Left lung (tissue), 10 donors: ENCODE data around the gene MYH16. TPM values are rescaled to one million over a fixed set of nuclear protein-coding genes. Genes with fewer than 3 reads are reported as not detected.
"Not testable (repeated sequence)": the region's sequence is repeated elsewhere in the genome, so short reads cannot be mapped to it uniquely, and the experiment has no call there.

Experiments
- ATAC-seq: fragments of 200-7000 bp; cut with Tn5 transposase; one replicate; pipeline ENCODE4 v1.9.1; 2020; ENCODE audit warnings: moderate library complexity
- DNase-seq, 4 donors: peaks; one replicate each; pipeline ENCODE4 v3.0.0-alpha.2; 2013 to 2020
- H3K27ac ChIP-seq, 2 donors: fragments of 200-600 bp; sonication (generic) in 1 of 2; one replicate each; pipeline versions ENCODE4 v1.5.0 to v1.8.0; 2020 to 2021
- H3K27me3 ChIP-seq, 2 donors: fragments of 200-600 bp; sonication (generic) in 1 of 2; one replicate each; pipeline versions ENCODE4 v1.5.0 to v1.8.0; 2020 to 2021
- H3K36me3 ChIP-seq, 2 donors: fragments of 200-600 bp; sonication (generic) in 1 of 2; one replicate each; pipeline versions ENCODE4 v1.5.0 to v1.8.0; 2020 to 2021
- H3K4me1 ChIP-seq, 2 donors: fragments of 200-600 bp; one replicate each; pipeline ENCODE4 v1.8.0; 2021
- H3K4me3 ChIP-seq, 2 donors: fragments of 200-600 bp; sonication (generic) in 1 of 2; one replicate each; pipeline versions ENCODE4 v1.5.0 to v1.8.0; 2020 to 2021; ENCODE audit warnings: mild to moderate bottlenecking in 1 of 2
- H3K9me3 ChIP-seq, 2 donors: fragments of 200-600 bp; sonication (generic) in 1 of 2; one replicate each; pipeline versions ENCODE4 v1.5.0 to v1.8.0; 2020 to 2021
- CTCF ChIP-seq, 2 donors: fragments of 200-600 bp; sonication (generic) in 1 of 2; IDR thresholded peaks; one replicate each; pipeline versions ENCODE4 v1.5.0 to v1.8.0; 2021; ENCODE audit warnings: antibody characterized with exemption in 2 of 2
- intact Hi-C, 2 donors: fragments of 100-400 bp; cut with DNase I; formaldehyde crosslinking; loops; one replicate each; pipeline versions ENCODE4 v1.11.2 to v1.14.2; 2022
- polyA plus RNA-seq, 6 donors: library from polyadenylated mRNA; unstranded; fragments of 120-200 nt; gene quantifications; one replicate each; pipeline ENCODE4 v1.2.1, GENCODE V29; 2013; ENCODE audit not compliant: insufficient read length in 6 of 6
- total RNA-seq, 2 donors: library from RNA; stranded (reverse); fragmentation: NEBNext Ultra II Directional; extraction: Animal tissue kit (Norgen Biotek cat#: 25700); gene quantifications; one replicate each; pipeline ENCODE4 v1.2.1, GENCODE V29; 2021
- donor health status: DM: no; HTN: yes; CAD: no.
- donor health status: DM: no; HTN: no; CAD: no.

Gene MYH16
- total and polyA plus RNA-seq, 8 donors = 0.04 to 0.49 (median 0.24) TPM; not detected in 4

- H3K9me3 ChIP-seq = no peaks in the 10 kb centered on the region
- no peak overlapping the region for H3K27ac ChIP-seq
- DNase-seq (no peak), ATAC-seq (peak; percentile 66)
- no peak overlapping the region for H3K4me3 ChIP-seq
- H3K36me3 ChIP-seq = no peaks in the 10 kb centered on the region
- TF ChIP-seq CTCF (IDR thresholded peaks at IDR 0.05) = no peak
- no peaks in the 10 kb centered on the region for H3K4me1 ChIP-seq
- intact Hi-C loops = no loop called here
- H3K27me3 ChIP-seq = no peaks in the 10 kb centered on the region
These were observed 4.6 kb upstream of the MYH16 start for GRCh38 chr7:99267841-99268576.

- peak; percentile 14 for ATAC-seq
- H3K27ac ChIP-seq = no peak overlapping the region
- H3K27me3 ChIP-seq = no peaks in the 10 kb centered on the region
- TF ChIP-seq CTCF (IDR thresholded peaks at IDR 0.05) = no peak
- H3K9me3 ChIP-seq = no peaks in the 10 kb centered on the region
- H3K36me3 ChIP-seq = no peaks in the 10 kb centered on the region
- intact Hi-C loops = no loop called here
- no peaks in the 10 kb centered on the region for H3K4me1 ChIP-seq
- H3K4me3 ChIP-seq = no peak overlapping the region
- DNase-seq = no peak
These were observed 4.1 kb upstream of the MYH16 start for GRCh38 chr7:99268577-99268908.

GRCh38 chr7:99270702-99271101 is 1.9 kb upstream of the MYH16 start:
- no peaks in the 10 kb centered on the region for H3K9me3 ChIP-seq
- H3K27me3 ChIP-seq = no peaks in the 10 kb centered on the region
- TF ChIP-seq CTCF (IDR thresholded peaks at IDR 0.05) = no peak
- no peaks in the 10 kb centered on the region for H3K36me3 ChIP-seq
- no peak overlapping the region for H3K4me3 ChIP-seq
- intact Hi-C loops = no loop called here
- H3K27ac ChIP-seq = no peak overlapping the region
- H3K4me1 ChIP-seq = no peaks in the 10 kb centered on the region
- DNase-seq (no peak), ATAC-seq (peak; percentile 12)

- H3K27me3 ChIP-seq, H3K27ac ChIP-seq, intact Hi-C loops, H3K9me3 ChIP-seq, H3K36me3 ChIP-seq, H3K4me3 ChIP-seq, DNase-seq, ATAC-seq, H3K4me1 ChIP-seq: not testable (repeated sequence)
These were observed 922 bp downstream of the MYH16 start for GRCh38 chr7:99273561-99273960.

GRCh38 chr7:99274908-99275307 is 2.3 kb downstream of the MYH16 start:
- H3K9me3 ChIP-seq, H3K27ac ChIP-seq, intact Hi-C loops, H3K4me1 ChIP-seq, H3K36me3 ChIP-seq, ATAC-seq, H3K27me3 ChIP-seq, DNase-seq, H3K4me3 ChIP-seq: not testable (repeated sequence)

GRCh38 chr7:99275496-99275895 is 2.9 kb downstream of the MYH16 start:
- H3K27me3 ChIP-seq = no peaks in the 10 kb centered on the region
- TF ChIP-seq CTCF (IDR thresholded peaks at IDR 0.05) = no peak
- no peak overlapping the region for H3K4me3 ChIP-seq
- intact Hi-C loops = no loop called here
- ATAC-seq (no peak), DNase-seq (no peak)
- H3K9me3 ChIP-seq = no peaks in the 10 kb centered on the region
- H3K27ac ChIP-seq = no peak overlapping the region
- H3K36me3 ChIP-seq = no peaks in the 10 kb centered on the region
- no peaks in the 10 kb centered on the region for H3K4me1 ChIP-seq
